BJ (cell line): ENCODE results near the gene PJA2. TPM values are rescaled to one million over a fixed set of nuclear protein-coding genes. Genes with fewer than 3 reads are reported as not detected.

Source experiments
- CTCF ChIA-PET: fragments of 350-600 bp; formaldehyde crosslinking; extraction: SDS; loops from one replicate; lab custom pipeline; 2021; ENCODE audit warnings: antibody characterized with exemption, inconsistent platforms; lab: Yijun Ruan, JAX
- POLR2A ChIA-PET: fragments of 300-600 bp; sonication (Branson Sonifier 250); formaldehyde crosslinking; extraction: SDS; loops from one replicate; lab custom pipeline; 2021; ENCODE audit warnings: antibody characterized with exemption; lab: Charles Lee
- DNase-seq: peaks from one replicate; pipeline ENCODE4 v3.0.0-alpha.2; 2011; ENCODE audit warnings: low read depth
- H3K27me3 ChIP-seq: 2 replicates; pipeline ENCODE4 v1.6.0; 2011; ENCODE audit warnings: low read length; ENCODE audit not compliant: control insufficient read depth, insufficient read depth
- H3K36me3 ChIP-seq: 2 replicates; pipeline ENCODE4 v1.5.1; 2011; ENCODE audit warnings: low read length; ENCODE audit not compliant: control insufficient read depth, insufficient read depth
- H3K4me3 ChIP-seq: 2 replicates; pipeline ENCODE4 v1.5.1; 2011; ENCODE audit warnings: low read depth, mild to moderate bottlenecking, control low read depth, low read length
- CTCF ChIP-seq: IDR thresholded peaks from 2 replicates; pipeline ENCODE4 v1.5.1; 2011; ENCODE audit warnings: low read depth, mild to moderate bottlenecking, control low read depth, inconsistent platforms, low read length, moderate library complexity; ENCODE audit not compliant: insufficient read depth
- polyA plus RNA-seq: library from polyadenylated mRNA; depleted of rRNA; stranded (reverse); fragments of >200 nt; gene quantifications from 2 replicates; pipeline ENCODE4 v1.2.3, GENCODE V29; 2011

Gene PJA2
- polyA plus RNA-seq, 1 experiment, result 33.6 TPM

DNA sequence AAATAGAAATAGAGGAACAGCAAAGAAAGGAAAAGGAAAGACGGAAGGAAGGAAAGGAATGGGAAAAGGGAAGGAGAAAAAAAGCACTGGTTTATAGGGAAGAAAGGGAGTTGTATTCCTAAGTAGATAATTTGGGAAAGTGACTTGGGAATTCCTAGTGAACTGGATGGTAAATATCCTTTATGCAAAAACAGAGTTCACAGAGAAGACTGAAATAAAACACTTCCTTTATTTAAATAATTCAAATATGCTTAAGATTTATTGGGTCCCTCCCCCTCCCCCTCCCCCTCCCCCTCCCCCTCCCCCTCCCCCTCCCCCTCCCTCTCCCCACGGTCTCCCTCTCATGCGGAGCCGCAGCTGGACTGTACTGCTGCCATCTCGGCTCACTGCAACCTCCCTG is 69.4 kb downstream of the PJA2 start:
- POLR2A ChIA-PET, result no interaction called here
- Histone ChIP-seq H3K36me3 (peaks cover 4% of the 10 kb centered on the region; the same call in 1 of the 2 replicates), H3K4me3 (no peak overlapping the region), H3K27me3 (no peaks in the 10 kb centered on the region)
- CTCF ChIA-PET, result no interaction called here
- DNase-seq, result no peak
- TF ChIP-seq CTCF, result no peak

GRCh38 chr5:109335114-109335513 is 74.7 kb downstream of the PJA2 start:
- Histone ChIP-seq H3K27me3 (no peaks in the 10 kb centered on the region), H3K36me3 (peaks cover 4% of the 10 kb centered on the region; the same call in 1 of the 2 replicates), H3K4me3 (no peak overlapping the region)
- TF ChIP-seq CTCF, result no peak
- CTCF ChIA-PET, result no interaction called here
- no peak for DNase-seq
- POLR2A ChIA-PET, result no interaction called here

GRCh38 chr5:109334056-109334455 is 75.7 kb downstream of the PJA2 start:
- Histone ChIP-seq H3K27me3 (no peaks in the 10 kb centered on the region), H3K4me3 (no peak overlapping the region), H3K36me3 (peaks cover 4% of the 10 kb centered on the region; the same call in 1 of the 2 replicates)
- no peak for DNase-seq
- ChIA-PET CTCF (no interaction called here), POLR2A (no interaction called here)
- no peak for TF ChIP-seq CTCF

GRCh38 chr5:109329333-109330237 is 80.2 kb downstream of the PJA2 start:
- CTCF ChIA-PET, result interaction anchor here (0.8 kb wide), 1 partner anchor 648 kb away, joined by 3 read pairs; no protein-coding TSS in a partner anchor

GRCh38 chr5:109328626-109329025 is 81.1 kb downstream of the PJA2 start:
- Histone ChIP-seq H3K4me3 (no peak overlapping the region), H3K27me3 (no peaks in the 10 kb centered on the region), H3K36me3 (no peaks in the 10 kb centered on the region)
- POLR2A ChIA-PET, result no interaction called here
- CTCF ChIA-PET, result no interaction called here
- DNase-seq, result peak; percentile 5
- TF ChIP-seq CTCF, result no peak

More at GRCh38 chr5:109329333-109330237, 80.2 kb downstream of the PJA2 start:
- peak; percentile 26 for DNase-seq
- Histone ChIP-seq H3K4me3 (no peak overlapping the region), H3K36me3 (no peaks in the 10 kb centered on the region), H3K27me3 (no peaks in the 10 kb centered on the region)
- no peak for TF ChIP-seq CTCF
- POLR2A ChIA-PET, result no interaction called here
